NCI-H146 treated with DMSO at 0.1 percent for 48 hours (cell line): ENCODE measurements around the gene ST6GALNAC3.
A peak's percentile ranks its signal among the peaks of the same experiment; 100 is the strongest.
"Not testable (repeated sequence)": the region's sequence is repeated elsewhere in the genome, so short reads cannot be mapped to it uniquely, and the experiment has no call there.

Experiments used
- DNase-seq: peaks from one replicate; lab custom pipeline; 2025; ENCODE audit not compliant: unreplicated experiment; lab: John Stamatoyannopoulos, UW

ST6GALNAC3 gene

GRCh38 chr1:76238094-76238628, 163.6 kb downstream of the ST6GALNAC3 start:
- DNase-seq: no peak

GRCh38 chr1:76239470-76239918, 164.9 kb downstream of the ST6GALNAC3 start:
- no peak for DNase-seq

- DNase-seq: no peak
Observed at GRCh38 chr1:76240316-76240715, 165.8 kb downstream of the ST6GALNAC3 start.

DNA sequence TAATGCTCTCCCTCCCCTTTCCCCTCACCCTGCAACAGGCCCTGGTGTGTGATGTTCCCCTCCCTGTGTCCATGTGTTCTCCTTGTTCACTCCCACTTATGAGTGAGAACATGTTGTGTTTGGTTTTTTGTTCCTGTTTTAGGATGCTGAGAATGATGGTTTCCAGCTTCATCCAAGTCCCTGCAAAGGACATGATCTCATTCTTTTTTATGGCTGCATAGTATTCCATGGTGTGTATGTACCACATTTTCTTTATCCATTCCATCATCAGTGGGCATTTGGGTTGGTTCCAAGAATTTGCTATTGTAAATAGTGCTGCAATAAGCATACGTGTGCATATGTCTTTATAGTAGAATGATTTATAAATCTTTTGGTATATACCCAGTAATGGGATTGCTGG, 168.0 kb downstream of the ST6GALNAC3 start:
- DNase-seq: not testable (repeated sequence)

- DNase-seq: no peak
Observed at GRCh38 chr1:76247261-76247852, 172.8 kb downstream of the ST6GALNAC3 start.

DNA sequence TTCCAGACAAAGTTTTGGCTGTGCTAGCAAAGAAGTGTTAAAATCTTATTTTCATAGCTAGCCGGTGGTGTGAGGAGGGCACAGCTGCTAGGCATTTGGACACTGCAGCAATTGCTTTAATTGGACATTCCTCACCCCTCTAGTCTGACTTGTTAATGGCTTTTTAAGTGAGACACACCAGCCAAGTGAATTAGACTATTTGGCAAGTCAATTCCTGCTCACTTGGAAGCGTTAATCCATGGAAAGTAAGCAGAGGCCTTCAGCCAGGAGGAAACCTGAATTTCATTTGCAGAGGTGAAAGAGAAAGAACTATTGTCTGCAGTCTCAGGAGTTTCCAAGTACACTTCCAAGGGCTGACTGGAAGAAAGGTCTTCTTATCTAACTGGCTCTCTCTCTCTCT, 175.7 kb downstream of the ST6GALNAC3 start:
- no peak for DNase-seq

GRCh38 chr1:76252431-76252830, 177.9 kb downstream of the ST6GALNAC3 start:
- DNase-seq: no peak

DNA sequence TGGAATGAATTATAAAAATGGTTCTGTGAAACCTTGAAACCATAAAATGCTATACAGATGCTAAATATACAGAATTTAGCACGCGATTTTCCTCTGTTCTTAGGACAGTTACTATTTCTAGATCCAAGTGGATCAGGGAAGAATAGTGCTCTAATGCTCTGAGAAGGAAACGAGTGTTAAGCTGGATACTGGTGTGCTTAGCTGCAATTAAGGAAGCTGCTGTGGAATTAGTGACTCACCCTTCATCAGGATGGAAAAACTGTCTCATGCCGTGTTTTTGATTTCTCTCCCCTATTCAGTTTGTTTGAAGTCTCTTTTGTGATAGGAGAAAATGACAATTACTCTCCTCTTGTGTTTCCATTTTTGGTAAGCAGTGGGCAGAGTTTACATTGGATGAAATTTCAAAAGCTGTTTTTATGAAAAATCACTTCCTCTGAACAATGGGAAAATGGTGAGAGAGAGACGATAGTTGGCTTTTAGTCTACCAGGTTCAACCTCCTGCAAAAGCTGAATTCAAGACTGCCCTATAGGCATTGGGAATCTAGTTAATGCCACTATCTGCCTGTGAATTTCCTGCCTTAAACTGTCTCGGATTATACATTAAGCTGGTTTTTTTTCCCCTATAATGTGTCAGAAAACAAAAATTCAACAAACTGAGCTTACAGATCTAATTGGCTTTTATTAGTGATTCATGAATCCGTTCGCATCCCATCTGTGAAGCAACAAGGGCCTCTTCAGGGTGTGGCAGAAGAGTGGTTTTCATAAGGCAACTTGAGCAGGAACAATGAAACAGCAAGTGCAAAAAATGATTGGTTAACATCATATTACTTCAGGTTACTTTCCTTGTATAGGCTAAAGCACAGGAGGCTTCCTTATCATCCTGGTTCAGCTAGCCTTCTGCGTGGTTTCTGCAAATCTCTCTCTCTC, 179.8 kb downstream of the ST6GALNAC3 start:
- DNase-seq: peak; percentile 74

GRCh38 chr1:76256289-76257223, 182.0 kb downstream of the ST6GALNAC3 start:
- DNase-seq: no peak

DNA sequence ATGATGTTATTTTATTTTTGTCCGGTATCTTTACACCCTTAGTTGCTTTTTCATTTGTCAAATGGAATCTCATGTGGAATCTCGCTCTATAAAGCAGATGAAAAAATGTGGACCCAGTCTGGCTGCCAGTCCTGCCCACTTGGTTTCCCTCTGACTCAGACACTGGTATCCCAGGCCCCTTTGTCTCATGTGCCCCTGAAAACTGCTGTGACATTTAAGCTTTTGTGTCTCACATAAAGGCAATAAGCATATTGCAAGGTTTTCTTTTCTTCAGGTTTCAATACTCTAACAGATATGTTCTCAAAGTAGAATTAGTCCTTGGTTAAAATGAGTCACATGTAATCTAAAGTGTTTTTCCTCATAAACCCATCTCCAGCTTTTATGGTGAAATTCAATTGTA, 183.3 kb downstream of the ST6GALNAC3 start:
- DNase-seq: no peak

DNA sequence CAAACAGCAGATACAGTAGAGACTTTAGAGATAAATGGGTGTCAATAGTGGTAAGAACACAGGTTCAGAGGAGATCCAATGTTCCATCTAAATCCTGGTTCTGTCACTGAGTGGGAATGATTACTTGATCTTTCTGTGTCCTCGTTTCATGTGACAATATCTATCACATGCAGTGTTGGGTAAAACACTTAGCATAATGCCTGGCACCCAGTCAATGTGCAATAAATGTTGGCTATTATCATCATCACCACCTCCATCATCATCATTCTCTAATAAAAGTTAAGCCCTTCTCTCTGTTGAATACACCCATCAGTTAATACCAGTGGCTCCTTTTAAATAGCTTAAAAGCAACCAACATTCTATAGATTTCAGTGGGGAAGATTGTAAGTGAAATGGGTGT, 184.7 kb downstream of the ST6GALNAC3 start:
- no peak for DNase-seq

DNA sequence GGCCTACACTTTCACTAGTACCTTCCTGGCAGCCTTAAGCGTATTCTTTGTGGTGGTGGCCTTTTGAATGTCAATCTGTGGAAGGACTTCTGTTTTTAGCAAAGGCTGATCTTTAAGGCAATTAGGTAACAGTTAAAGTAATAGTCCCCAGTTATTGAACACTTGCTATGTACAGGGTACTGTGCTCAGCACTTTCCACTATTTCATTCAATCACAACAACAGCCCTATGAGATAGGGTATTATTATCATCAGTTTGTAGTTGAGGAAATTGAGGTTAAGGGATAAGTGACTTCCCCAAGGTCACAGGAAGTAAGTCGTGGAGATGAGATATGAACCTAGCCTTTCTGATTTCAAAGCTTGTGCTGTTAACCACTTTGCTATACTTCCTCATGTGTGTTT, 185.7 kb downstream of the ST6GALNAC3 start:
- DNase-seq: no peak

DNA sequence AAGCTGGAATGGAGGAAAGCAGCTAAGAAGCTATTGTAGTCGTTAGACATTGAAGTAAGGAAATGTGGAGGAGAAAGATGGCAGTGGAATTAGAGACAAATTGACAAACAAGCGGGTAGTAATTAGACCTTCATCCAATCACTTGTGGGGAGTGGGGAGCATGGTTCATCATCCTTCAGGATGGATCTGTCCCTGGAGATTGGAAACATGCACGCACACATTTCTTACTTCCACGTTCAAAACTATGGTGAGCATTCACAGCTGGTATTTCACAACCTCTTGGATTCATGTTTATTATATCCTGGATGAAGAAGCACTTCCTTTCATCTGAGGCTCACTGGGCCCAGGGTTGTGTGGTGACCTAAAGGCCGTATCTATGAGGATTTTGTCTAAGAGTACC, 188.1 kb downstream of the ST6GALNAC3 start:
- DNase-seq: no peak

DNA sequence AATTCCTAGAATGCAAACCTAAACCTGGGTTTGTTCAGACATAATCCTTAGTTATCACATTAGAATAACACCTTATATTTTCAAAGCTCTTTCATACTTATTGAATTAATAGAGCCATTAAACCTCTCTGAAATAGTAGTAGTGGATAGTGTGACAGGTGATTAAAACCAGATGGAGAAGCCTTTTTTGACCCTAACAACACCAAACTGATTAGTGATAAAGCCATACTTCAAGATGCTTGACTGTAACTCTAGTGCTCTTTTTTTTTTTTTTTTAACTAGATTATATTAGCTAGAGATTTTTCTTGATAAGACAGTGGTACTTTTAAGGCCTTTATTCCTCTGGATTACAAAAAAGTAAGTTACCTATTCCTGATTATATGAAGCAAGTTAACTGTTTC, 190.1 kb downstream of the ST6GALNAC3 start:
- no peak for DNase-seq

GRCh38 chr1:76266762-76267161, 192.2 kb downstream of the ST6GALNAC3 start:
- DNase-seq: no peak

DNA sequence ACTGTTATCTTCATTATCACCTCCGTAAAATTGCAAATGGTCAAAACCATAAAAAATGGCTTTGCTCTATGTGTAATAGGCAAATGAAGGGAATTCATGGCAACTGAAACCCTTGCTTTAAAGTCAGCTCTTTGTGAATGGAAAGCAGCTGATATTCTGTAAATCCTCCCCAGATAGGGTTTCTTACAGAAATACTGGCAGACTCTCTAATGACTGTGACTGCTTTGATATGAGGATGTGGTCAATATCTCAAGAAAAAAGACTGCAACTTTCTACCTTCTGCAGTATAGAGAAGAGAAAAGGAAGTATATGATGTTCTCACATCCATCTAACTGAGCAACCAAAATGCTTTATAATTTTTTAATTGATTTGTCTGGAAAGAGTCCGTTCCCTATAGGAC, 193.1 kb downstream of the ST6GALNAC3 start:
- DNase-seq: no peak

DNA sequence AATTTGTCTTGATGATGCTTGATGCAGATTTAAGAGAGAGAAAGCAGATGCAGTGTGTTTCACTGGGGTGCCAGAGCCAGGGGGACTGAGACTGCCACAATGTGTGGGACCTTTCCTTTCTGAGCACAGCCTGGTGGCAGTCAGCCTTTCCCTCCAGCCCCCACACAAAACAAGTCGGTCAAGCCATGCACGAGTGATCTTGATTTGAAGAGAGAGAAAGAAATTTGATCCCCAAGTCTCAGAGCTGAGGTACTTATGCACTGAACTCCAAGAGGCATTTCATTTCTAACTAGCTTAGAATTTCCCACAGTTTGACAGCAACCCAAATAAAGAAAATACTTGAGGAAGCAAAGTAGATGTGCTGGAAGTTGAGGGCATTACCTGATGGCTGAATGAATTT, 193.8 kb downstream of the ST6GALNAC3 start:
- no peak for DNase-seq

GRCh38 chr1:76269155-76269554, 194.6 kb downstream of the ST6GALNAC3 start:
- DNase-seq: no peak

GRCh38 chr1:76274302-76274701, 199.8 kb downstream of the ST6GALNAC3 start:
- DNase-seq: no peak

- no peak for DNase-seq
Observed at GRCh38 chr1:76274718-76275117, 200.2 kb downstream of the ST6GALNAC3 start.

- no peak for DNase-seq
Observed at GRCh38 chr1:76278711-76279100, 204.2 kb downstream of the ST6GALNAC3 start.
